Colon (tissue), 2 donors: ENCODE data around the gene SHISAL2B.
"Not testable (repeated sequence)": the region's sequence is repeated elsewhere in the genome, so short reads cannot be mapped to it uniquely, and the experiment has no call there.

Experiments used
- FAIRE-seq: peaks from 2 replicates; lab custom pipeline; 2012; peaks lifted over from hg19 to GRCh38; lab: Jason Lieb, UNC
- donor health status: control.
- donor health status: control.

SHISAL2B gene

DNA sequence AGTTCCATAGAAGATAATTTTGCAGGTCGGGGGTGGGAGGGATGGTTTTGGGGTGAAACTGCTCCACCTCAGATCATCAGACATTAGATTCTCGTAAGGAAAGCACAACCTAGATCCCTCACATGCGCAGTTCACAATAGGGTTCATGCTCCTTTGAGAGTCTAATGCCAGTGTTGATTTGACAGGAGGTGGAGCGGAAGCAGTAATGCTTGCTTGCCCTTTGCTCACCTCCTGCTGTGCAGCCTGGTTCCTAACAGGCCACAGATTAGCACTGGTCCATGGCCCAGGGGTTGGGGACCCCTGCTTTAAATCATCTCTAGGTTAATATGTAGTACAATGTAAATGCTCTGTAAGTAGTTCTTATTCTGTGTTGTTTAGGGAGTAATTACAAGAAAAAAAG lies 10.5 kb downstream of the SHISAL2B start:
- FAIRE-seq: no peak

- not testable (repeated sequence) for FAIRE-seq
Observed at GRCh38 chr5:64706074-64706473, 15.8 kb downstream of the SHISAL2B start.

DNA sequence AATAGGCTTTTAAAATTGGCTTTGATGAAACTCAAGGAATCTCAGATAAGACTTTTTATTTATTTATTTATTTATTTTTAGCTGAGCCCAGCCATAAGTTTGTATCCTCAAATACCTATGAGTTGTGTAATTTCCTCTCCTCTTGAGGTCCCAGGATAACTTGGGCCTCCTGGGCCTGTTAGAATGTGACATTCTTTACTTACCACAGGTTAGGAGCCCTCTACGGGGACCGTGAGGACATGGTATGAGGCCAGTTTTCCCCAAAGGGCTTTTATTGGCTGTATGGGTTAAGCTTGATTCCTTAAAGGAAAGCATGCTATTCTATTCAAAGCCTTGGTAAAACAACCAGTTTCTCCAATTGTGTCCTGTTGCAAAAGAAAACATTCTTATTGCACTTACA lies 16.9 kb downstream of the SHISAL2B start:
- FAIRE-seq: no peak

GRCh38 chr5:64714495-64714894 lies 24.2 kb downstream of the SHISAL2B start:
- FAIRE-seq: not testable (repeated sequence)

GRCh38 chr5:64722588-64722987 lies 32.3 kb downstream of the SHISAL2B start:
- no peak for FAIRE-seq

- no peak for FAIRE-seq
Observed at GRCh38 chr5:64727150-64727549, 36.8 kb downstream of the SHISAL2B start.

DNA sequence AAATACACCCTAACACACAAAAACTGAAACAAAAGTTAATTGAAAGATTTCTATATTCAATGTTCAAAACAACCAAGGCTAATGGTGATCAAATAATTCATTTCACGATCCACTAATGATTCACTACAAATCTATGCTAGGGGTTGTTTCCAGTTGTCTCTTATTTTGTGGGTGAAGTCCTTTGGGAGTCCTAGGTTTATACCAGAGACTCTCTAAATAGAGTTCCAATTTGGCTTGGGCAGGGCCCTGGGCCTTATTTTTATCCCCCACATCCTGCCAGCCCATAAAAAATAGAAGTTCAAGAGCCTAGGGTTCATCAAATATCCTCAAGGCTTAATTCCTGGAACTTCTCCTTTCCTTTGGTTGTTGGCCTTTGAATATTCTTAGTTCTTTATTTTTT lies 52.1 kb downstream of the SHISAL2B start:
- no peak for FAIRE-seq

DNA sequence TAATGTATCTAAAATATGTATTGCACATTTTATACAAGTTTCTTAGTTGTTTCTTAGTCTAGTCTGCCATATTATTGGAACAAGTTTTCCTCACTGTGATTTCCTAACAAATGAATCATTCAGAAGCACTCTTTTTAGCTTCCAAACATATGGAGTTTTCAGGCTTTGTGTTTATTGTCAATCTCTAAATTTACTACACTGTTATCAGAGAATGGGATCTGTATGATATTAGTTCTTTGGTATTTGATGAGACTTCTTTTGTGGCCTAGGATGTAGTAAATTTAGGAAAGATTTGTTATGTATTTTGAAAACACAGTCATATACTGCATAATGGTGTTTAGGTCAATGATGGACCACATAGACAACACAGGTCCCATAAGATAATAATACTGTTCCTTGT lies 52.5 kb downstream of the SHISAL2B start:
- FAIRE-seq: no peak

DNA sequence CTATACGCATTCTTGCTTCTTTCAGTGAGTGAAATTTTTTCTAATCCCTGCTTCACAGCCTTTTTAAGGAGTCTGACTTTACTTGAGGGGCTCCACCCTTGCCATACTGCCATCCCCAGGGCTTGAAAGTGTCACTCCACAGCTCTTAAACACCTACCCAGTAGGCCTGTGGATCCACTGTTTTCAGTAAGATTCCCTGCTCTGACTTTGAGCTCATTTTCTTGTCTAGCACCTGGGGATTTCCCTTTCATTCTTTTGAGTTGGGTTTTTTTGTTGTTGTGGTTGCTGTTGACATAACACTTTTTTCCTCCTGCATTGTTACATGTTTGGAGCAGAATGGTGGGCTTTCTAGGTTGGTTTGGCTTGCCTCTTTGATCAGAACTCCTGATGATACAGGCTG lies 54.6 kb downstream of the SHISAL2B start:
- no peak for FAIRE-seq

DNA sequence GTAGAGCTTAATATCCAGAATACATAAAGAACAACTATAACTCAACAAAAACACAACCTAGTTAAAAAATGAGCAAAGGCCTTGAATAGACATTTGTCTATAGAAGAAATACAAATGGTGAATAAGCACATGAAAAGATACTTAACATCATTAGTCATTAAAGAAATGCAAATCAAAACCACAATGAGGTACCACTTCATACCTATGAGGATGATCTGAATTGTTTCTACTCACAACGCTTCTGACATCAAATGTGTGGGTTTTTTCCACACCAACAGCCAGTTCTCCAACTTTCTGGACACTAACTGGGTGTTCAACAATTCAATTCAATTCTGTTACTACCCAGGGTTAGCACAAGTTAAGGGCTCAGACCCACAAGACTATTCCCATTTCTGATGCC lies 56.1 kb downstream of the SHISAL2B start:
- FAIRE-seq: no peak

DNA sequence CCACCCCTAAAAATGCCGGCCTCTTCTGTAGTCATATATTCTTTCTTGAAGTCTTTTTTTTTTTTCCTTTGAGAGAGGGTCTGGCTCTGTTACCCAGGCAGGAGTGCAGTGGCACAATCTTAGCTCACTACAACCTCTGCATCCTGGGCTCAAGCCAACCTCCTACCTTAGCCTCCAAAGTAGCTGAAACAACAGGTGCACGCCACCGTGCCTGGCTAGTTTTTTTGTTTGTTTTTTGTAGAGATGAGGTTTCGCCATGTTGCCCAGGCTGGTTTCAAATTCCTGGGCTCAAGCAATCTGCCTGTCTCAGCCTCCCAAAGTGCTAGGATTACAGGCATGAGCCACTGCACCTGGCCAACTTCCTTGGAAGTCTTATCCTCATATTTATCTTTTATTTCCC lies 59.1 kb downstream of the SHISAL2B start:
- FAIRE-seq: no peak

GRCh38 chr5:64754066-64754465 lies 63.8 kb downstream of the SHISAL2B start:
- no peak for FAIRE-seq

- FAIRE-seq: no peak
Observed at GRCh38 chr5:64758901-64759300, 68.6 kb downstream of the SHISAL2B start.

GRCh38 chr5:64759960-64760660 lies 69.8 kb downstream of the SHISAL2B start:
- FAIRE-seq: no peak

DNA sequence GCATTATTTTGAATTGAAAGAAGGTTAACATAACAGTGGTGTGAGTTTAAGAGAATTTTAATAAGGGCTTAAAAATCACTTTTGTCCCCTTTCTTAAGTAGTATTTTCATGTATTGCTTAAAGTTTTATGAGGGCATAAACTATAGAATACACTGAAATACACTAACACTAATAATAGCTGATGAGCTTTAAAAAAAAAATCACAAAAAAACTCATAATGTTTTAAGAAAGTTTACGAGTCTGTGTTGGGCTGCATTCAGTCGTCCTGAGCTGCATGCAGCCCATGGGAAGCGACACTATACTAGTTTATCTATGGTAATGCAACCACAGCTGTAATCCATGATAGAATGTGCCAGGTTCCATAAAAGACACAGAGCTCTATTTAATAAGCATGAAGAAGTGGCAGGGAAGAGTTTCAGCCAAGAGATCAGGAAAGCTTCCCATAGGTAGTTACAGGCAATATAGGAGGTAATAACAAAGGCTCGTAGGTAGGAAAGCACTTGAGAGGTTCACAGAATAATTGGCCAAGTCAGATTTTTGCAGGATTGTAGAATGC lies 73.7 kb downstream of the SHISAL2B start:
- no peak for FAIRE-seq

- FAIRE-seq: no peak
Observed at GRCh38 chr5:64765804-64766504, 75.7 kb downstream of the SHISAL2B start.

GRCh38 chr5:64766941-64767340 lies 76.6 kb downstream of the SHISAL2B start:
- no peak for FAIRE-seq
